ENCODE data around the gene EID2B.

DNA sequence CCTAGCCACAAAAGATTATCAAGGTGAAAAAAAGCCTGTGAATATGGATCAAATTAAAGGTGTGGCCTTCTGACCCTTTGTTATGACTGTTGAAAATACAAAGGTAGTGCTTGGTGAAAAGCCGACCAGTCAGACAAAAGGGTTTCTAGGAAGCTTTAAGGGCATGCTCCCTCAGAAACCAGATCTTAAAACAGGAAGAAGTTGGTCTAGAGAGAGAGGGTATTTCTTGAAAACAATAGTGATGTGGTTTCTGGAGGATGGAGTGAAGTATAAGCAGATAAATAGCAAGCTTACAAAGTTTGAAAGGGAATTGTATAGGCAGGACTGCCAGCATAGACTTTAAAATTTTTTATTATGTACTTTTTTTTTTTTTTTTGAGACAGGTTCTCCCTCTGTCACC lies 12.3 kb upstream of the EID2B start:
- TF ChIP-seq, protein P1, sequence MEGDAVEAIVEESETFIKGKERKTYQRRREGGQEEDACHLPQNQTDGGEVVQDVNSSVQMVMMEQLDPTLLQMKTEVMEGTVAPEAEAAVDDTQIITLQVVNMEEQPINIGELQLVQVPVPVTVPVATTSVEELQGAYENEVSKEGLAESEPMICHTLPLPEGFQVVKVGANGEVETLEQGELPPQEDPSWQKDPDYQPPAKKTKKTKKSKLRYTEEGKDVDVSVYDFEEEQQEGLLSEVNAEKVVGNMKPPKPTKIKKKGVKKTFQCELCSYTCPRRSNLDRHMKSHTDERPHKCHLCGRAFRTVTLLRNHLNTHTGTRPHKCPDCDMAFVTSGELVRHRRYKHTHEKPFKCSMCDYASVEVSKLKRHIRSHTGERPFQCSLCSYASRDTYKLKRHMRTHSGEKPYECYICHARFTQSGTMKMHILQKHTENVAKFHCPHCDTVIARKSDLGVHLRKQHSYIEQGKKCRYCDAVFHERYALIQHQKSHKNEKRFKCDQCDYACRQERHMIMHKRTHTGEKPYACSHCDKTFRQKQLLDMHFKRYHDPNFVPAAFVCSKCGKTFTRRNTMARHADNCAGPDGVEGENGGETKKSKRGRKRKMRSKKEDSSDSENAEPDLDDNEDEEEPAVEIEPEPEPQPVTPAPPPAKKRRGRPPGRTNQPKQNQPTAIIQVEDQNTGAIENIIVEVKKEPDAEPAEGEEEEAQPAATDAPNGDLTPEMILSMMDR (IDR thresholded peaks at IDR 0.05): no peak
- TF ChIP-seq ZFX (IDR thresholded peaks at IDR 0.05; ENCODE audit: borderline replicate concordance): no peak
